Ecto neural progenitor cell (in vitro differentiated cells): ENCODE measurements around the gene LTBP2.
A peak's percentile ranks its signal among the peaks of the same experiment; 100 is the strongest.

Source experiments
- DNase-seq: peaks from one replicate; pipeline ENCODE4 v3.0.0-alpha.2; 2018; ENCODE audit warnings: low spot score

LTBP2 gene

DNA sequence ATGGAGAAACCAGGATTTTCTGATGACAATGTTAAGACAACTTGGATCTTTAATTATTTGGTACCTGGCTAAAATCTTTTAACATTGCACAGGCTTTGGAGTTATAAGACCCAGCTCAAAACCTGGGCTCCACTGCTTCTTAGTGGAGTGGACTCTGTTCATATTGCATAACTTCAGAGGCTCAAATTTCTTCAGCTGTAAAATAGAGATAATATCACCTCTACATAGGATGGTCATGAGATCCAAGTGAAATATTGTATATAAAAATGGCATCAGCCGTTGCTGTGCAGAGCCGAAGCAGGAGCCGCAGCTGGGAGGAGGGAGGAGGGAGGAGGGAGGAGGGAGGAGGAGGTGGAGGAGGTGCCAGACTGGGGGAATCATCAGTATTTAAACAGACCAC is 129.5 kb downstream of the LTBP2 start:
- no peak for DNase-seq

DNA sequence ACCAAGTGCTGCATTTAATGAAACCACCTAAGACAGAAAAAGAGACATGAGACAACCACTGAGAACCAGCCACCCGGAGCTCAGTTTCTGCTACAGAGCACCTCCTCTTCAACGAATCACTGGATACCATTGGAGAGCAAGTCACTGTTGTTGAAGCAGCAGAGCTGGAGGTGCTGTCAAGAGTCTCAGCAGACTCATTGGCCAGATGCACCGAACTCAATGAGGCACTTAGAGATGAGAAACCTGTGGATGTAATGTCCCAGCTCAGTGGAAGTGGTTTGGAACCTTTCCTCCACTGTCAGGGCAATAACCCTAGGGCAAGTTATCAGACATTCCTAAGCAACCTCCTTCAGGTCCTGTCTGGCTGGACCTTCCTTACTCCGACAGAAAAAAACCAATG is 132.0 kb downstream of the LTBP2 start:
- no peak for DNase-seq

DNA sequence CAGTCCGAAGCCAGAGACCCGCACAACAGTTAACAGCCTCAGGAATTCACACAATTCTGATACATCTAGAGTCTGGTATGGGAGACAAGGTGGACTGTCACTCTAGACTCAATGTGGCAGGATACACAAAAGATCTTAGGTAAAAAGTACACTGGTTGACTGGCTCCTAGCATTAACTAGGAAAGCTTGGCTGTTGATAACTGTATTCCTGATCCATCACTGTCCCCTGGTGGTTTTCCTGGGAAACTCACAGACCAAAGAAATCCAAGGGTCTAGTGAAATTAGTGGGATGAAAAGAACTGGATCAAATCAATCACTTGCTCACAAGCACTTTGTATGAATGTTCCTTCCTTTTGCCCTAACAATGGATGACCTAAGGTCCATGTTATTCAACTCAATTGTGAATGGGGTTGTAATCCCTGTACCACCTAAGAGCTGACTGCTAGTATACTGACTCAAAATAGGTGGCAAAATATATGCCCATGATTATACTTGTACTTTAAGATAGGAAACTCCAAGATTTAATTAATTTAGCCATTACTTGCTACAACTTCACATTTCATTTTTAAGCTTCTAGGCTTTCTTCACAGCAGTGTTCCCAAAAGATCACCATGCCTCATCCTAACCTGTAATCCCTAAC is 132.9 kb downstream of the LTBP2 start:
- no peak for DNase-seq

DNA sequence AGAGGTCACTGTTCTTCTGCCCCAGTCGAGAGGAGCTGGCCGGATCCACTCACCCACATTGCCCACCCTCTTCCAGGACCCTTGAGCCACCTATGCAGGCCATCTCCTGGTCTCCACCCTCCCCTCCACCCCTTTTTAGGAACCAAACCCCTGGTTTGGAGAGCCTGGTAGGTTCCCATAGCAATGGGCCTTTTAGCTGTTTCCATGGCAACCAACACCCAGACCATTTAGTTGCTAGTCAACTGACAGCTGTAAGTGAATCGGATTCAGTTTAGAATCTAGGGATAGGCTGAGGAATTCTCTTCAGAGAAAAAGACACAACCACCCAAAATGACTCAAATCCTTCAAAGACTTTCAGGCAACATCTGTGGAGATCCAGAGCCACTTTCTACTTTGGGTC is 135.4 kb downstream of the LTBP2 start:
- no peak for DNase-seq

DNA sequence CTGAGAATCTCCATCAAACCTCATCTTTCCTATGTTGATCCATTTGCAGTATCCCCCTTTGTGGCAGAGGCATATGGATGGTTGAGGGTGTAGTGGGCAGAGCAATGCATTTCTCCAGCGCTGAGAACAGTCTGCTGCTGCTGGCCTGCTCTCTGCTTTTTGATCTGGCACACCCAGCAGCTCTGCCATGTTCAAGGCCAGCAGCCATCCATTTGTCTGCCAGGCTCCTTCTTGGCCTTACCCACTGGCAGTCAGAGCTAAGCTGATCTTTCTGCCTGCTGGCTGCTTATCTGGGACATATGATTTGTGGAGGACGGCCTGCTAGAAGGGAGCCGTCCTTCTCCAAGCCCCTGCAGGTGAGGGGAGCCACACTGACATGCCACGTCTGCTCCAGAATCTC is 135.9 kb downstream of the LTBP2 start:
- no peak for DNase-seq

DNA sequence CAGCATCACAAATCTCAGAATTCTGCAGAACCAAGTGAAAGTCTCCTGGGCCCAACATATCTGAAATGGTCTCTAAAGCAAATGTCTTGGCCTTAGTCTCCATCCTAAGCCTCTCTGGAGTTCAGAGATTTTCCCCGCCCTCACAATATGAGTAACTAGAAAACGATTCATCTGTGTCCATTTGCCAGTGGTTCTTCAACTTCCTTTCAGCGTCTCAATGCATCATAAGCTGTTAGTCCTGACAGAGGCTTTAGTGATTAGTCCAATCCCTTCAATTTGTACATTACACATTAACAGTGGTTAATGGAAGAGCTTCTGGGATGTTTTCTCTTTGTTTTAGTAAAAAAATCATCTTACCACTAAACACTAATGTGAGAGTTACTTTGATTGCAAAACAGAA is 136.4 kb downstream of the LTBP2 start:
- no peak for DNase-seq

DNA sequence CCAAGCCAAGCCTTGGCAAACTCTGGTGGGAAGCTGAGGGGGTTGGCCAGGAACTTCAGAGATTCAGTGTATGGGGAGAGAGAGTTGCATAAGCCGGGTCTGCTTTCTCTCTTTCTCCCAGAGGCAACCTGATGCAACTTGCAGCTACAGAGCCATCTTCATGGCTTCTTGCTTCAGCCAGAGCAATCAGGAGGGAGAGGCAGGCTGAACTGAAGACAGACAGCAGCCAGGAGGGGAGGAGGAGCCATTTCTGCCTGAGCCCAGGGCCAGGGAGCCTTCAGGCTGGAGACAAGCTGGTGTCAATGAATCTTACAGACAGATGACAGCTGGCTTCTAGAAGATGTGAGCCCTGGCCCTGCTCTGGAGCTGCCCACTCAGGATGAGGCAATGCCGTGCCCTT is 137.7 kb downstream of the LTBP2 start:
- no peak for DNase-seq

DNA sequence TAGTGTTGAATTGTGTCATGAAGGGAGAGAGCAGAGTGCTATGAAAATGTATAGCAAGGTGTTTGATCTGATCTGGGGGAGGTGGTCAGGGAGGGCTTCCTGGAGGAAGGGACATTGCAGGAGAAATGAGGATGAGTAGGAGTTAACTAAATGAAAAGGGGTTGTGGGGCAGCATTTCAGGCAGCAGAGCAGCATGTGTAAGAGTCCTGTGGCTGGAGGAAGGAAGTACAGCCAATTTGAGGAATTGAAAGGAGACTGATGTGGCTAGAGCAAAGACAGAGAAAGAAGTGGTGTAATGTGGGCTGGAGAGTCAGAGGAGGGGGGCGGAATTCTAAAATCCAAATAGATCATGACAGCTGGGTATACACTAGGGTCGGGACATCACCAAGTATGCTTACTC is 139.4 kb downstream of the LTBP2 start:
- DNase-seq = no peak

DNA sequence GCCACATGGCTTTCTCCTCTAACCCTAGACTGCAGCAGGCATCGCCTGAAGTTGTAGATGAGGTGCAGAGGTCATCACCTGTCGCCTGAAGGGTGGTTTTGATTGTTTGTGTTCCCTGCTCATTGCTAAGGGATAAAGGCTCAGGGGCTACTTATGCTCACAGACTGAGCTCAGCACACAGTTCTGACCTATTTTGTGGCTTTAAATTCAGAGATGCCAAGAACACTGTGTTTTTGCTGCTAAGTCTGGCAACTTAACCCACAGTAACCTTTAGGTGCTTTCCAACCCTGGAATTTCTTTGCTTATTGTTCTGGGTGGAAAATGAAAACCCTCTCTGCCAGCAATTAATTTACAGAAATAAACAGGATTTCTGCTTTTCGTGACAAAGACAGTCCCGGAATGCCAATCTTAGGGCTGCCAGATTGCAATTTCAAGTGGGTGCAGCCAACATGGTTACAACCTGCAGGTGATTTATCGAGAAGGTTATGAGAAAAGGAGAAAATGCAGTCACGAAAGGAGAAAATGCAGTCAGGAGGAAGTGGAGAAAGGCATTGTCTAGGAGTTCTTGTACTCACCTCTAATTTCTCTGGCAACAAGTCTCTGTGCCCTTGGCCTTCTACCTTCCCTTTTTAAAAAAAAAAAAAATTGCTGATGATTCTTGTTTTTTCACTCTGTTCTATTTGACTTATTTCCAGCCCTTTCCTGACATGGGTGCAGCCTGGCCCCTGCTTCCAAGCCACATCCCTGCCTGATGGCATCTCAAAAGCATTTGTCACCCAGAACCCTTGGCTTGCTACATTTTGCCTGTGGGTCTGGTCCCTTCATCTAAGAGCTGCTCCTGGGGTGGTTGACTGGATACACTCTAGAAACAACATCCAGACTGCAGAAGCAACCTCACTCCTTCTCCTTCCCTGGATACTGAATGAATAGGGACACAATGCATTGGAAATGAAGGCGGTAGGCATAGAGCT is 142.2 kb downstream of the LTBP2 start:
- no peak for DNase-seq

DNA sequence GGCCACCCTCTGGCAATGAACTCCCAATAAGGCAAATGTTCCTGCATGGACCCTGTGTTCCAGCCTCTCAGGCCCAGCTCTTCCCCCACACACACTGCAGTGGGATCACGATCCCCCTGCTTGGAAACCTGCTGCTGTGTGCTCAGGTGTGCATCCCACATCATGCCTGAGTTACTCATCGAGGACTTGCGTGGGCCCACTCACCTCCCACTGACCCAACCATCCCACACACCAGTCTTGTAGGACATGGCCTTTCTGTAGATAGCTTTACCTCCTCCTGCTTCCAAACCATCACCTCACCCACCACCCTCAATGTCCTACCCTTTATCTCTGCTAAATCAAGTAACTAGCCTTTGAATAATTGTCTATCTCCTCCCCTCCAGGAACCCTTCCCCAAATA is 143.5 kb downstream of the LTBP2 start:
- no peak for DNase-seq

DNA sequence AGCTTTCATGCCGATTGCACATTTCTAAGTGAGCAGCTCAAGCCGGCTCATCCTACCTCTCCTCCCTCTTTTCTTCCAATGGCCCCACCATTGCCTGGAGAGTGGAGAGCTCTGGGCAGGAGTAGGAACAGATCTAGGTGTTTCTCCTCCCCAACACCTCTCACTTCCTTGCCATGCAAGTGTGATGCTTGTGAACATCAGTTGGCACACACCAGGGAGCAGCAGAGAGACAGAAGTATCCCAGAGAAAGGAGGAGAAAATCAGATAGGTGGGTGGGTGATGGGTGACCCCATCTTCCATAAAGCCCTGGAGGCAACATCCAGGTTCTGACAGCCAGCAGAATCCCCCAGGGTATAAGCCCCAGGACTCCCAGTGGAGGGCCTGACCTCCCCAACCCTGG is 146.7 kb downstream of the LTBP2 start:
- no peak for DNase-seq

DNA sequence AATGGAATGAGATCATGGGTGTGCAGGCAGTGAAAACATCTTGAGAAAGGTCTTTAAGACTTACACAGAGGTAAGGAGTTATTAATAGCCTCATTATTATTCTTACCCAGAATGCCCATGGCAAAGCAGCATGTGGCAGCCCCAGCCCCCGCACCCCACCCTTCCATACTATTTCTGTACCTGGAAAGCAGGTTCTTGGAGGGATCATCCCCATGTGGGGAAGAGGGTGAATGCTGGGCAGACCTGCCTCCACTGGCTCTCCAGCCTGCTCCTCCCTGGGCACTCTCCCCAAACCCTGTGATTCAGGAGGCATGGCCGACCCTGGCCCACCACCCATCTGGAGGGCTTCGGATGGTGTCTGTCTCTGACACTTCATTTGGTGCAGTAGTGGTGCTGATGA is 147.3 kb downstream of the LTBP2 start:
- DNase-seq = no peak

DNA sequence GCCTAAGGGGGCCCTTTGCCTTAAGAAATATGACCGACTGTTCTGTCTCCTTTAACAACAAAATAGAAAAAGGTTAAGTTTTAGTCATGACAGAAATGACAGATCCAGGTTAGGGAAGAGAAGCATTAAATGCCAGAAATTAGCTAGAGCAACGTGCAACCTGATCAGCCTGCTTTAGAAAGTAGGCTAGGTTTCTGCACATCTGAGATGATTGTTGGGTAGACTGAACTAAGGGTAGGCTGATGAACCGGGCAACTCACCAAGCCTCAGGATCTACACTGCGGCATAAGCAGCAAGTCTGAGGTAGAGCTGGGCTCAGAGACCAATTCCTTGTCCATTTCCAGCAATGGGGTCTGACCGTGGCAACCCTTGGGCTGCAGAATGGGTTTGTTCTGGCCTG is 148.3 kb downstream of the LTBP2 start:
- no peak for DNase-seq

DNA sequence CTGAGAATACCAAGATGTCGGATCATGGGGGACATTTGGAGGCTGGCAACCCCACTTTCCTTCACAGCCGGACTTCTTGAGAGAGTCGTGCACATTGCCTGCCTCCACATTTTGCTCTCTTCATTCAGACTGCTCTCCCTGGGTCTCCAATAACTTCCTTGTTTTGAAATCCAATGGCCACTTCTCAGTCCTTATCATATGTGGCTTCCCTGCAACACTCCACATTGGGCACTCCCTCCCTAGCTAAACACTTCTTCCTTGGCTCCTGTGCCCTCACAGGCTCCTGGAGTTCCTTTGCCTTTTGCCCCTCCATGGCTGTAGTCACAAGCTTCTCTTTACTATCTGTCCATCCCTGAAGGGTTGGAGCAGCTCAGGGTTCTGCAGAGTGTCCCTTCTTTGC is 149.0 kb downstream of the LTBP2 start:
- DNase-seq = no peak

DNA sequence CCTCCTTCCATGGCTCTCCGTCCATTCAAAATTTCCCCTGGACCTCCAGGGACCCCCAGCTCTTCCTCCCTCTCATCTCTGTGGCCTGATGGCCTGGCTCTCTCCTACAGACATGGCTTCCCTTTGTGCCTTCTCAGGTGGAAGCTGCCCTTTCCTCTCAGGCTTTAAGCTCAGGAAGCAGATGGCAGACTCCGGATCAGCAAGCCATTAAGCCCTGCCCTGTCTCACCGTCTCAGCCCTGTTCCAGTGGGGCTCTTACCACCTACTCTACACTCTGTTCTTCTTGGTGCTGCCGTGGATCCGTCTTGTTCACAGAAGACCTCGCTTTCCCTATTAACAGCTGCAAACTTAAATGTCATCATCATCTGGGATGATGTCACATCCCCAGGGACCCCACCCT is 152.1 kb downstream of the LTBP2 start:
- no peak for DNase-seq

DNA sequence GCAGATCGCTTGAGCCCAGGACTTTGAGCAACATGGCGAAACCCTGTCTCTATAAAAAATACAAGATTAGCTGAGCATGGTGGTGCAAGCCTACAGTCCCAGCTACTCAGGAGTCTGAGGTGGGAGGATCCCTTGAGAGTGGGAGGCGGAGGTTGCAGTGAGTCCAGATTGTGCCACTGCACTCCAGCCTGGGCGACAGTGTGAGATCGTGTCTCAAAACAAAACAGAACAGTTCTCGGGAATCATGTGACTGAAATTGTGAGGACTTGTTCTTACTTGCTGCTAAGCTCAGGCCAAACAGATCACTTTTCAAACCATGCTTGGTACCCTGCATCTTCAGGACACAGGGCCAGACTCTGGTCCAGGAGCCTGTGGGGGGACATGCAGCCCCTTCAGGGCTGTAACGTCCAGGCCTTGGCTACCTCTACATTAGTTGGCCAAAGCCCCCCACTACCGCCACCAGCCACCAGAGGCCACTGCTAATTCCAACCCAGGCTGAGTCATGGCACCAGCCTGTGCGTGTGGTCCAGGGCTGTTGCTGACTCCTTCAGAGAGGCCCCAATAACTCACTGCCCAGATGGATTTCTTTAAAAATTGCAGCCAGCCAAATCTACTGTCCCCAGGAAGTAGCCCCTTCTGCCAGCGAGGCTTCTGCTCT is 152.6 kb downstream of the LTBP2 start:
- DNase-seq = peak; percentile 77

DNA sequence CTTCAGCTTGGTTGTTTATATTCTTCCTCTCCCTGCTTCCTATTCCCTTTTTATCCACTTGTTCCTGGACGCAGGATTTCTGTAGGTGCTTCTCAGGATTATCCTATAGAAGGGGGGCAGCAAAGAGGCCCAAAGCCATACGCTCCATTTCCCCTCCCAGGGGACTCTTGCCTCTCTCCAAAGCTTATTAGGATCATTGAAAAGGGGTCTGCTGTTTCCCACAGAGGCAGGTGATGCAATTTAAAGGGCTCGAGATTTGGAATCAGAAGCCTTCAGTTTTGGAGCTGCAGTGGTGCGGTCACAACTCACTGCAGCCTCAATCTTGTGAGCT is 154.5 kb downstream of the LTBP2 start:
- no peak for DNase-seq

DNA sequence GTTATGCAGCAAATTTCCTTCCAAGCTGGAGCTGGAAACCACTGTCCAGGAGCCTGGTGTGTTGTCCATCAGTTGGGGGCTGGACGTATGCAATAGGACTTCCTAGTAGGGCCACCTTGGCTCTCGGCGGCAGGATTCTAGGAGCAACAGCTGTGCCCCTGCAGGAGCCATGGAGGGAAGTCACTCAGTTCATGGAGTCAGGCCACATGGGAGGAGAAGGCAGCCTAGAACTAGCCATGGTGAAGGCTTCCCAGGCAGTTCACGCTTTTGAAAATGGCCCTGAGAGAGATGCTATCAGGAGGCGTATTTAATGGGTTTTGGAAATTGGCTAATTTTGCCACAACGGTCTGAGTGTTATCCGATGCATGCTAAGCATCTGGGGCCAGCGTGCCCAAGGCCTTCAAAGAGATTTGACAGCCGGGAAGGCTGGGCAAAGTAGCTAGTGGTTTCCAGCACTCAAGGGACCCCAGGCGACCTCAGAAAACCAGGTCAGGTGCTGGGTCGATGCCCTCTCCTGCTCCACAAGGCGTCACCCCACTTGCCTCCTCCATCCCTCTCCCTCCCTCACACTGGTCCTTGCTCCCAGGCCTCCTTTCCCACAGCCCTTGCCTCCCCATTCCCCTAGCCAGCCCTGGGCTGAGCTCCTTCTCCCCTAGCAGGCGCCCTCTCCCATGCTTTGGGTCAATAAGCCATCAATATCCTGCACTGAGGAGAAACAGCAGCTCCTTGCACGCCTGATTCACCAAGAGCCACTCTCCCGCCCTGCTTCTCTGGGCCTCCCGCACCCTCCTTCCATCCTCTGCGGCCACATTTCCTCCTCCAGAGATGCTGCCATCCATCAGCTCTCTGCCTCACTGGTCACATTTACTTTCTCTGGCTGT is 155.1 kb downstream of the LTBP2 start:
- DNase-seq = no peak

DNA sequence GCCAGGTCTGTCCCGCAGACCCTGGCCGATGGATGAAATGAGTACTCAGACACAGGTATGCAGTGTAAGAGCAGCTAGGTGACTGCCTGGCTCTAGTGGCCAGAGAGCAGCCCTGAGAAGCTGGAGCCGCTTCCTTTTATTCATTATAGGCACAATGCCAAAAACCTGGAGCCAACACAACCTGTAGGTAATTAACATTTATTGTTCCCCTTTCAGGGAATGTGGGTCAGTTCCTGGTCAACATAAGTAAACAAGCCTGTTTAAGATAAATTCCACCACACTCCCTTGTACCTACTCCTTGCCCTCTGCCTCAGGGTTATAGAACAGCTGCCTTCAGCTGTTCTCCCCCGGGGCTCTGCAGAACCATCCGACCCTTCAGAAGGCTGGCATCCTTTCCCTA is 157.6 kb downstream of the LTBP2 start:
- peak; percentile 15 for DNase-seq
